Loucy (cell line): ENCODE measurements around the gene IRS1.
A peak's percentile ranks its signal among the peaks of the same experiment; 100 is the strongest.

Source experiments
- H2AFZ ChIP-seq: fragments of 200-600 bp; sonication (generic); 2 replicates; pipeline ENCODE4 v1.6.0; 2016; ENCODE audit warnings: antibody characterized with exemption, mild to moderate bottlenecking, low read length, moderate library complexity
- H3F3A ChIP-seq: fragments of 200-600 bp; 2 replicates; pipeline ENCODE4 v1.6.0; 2016; ENCODE audit warnings: antibody characterized with exemption, low read depth, mild to moderate bottlenecking
- H3K27me3 ChIP-seq: fragments of 200-600 bp; sonication (generic); 2 replicates; pipeline ENCODE4 v1.6.1; 2014; ENCODE audit warnings: low read length, mild to moderate bottlenecking; ENCODE audit not compliant: insufficient read depth, poor library complexity, severe bottlenecking
- H3K36me3 ChIP-seq: fragments of 200-600 bp; sonication (generic); 2 replicates; pipeline ENCODE4 v1.6.1; 2016; ENCODE audit warnings: low read length; ENCODE audit not compliant: insufficient read depth
- H3K4me1 ChIP-seq: fragments of 200-600 bp; sonication (generic); 2 replicates; pipeline ENCODE4 v1.5.1; 2014; ENCODE audit warnings: low read length, mild to moderate bottlenecking; ENCODE audit not compliant: insufficient read depth, poor library complexity, severe bottlenecking
- H3K4me2 ChIP-seq: fragments of 200-600 bp; sonication (generic); 2 replicates; pipeline ENCODE4 v1.6.0; 2014; ENCODE audit warnings: antibody characterized with exemption, low read length, low read depth, mild to moderate bottlenecking; ENCODE audit not compliant: poor library complexity, severe bottlenecking
- H3K4me3 ChIP-seq: fragments of 200-600 bp; sonication (generic); 2 replicates; pipeline ENCODE4 v1.5.1; 2014; ENCODE audit warnings: low read length, mild to moderate bottlenecking, mixed read lengths; ENCODE audit not compliant: poor library complexity, severe bottlenecking
- H3K79me2 ChIP-seq: fragments of 200-600 bp; sonication (generic); 2 replicates; pipeline ENCODE4 v1.6.1; 2014; ENCODE audit warnings: low read length; ENCODE audit not compliant: insufficient read depth
- H3K9ac ChIP-seq: fragments of 200-600 bp; sonication (generic); 2 replicates; pipeline ENCODE4 v1.6.0; 2014; ENCODE audit warnings: mild to moderate bottlenecking, low read depth, low read length, moderate library complexity; ENCODE audit not compliant: poor library complexity, severe bottlenecking
- H3K9me2 ChIP-seq: fragments of 200-600 bp; sonication (generic); replicated peaks from 2 replicates; pipeline ENCODE4 v1.6.1; 2016; ENCODE audit warnings: low read depth, low read length, mixed read lengths
- H3K9me3 ChIP-seq: fragments of 200-600 bp; sonication (generic); 2 replicates; pipeline ENCODE4 v1.6.1; 2014; ENCODE audit warnings: mild to moderate bottlenecking, antibody characterized with exemption, low read length, low read depth; ENCODE audit not compliant: insufficient read depth
- H4K20me1 ChIP-seq: fragments of 200-600 bp; sonication (generic); 2 replicates; pipeline ENCODE4 v1.6.0; 2014; ENCODE audit warnings: antibody characterized with exemption, low read length, mild to moderate bottlenecking; ENCODE audit not compliant: insufficient read depth, poor library complexity, severe bottlenecking
- EZH2phosphoT487 ChIP-seq: fragments of 200-600 bp; IDR thresholded peaks from 2 replicates; pipeline ENCODE4 v1.6.1; 2018; ENCODE audit warnings: antibody characterized with exemption, mild to moderate bottlenecking, moderate library complexity, borderline replicate concordance
- TF ChIP-seq, protein P1 (sequence below): fragments of 200-600 bp; sonication (generic); conservative IDR thresholded peaks from 2 replicates; pipeline ENCODE4 v1.5.1; 2014; ENCODE audit warnings: mild to moderate bottlenecking, antibody characterized with exemption, low read length

IRS1 gene

DNA sequence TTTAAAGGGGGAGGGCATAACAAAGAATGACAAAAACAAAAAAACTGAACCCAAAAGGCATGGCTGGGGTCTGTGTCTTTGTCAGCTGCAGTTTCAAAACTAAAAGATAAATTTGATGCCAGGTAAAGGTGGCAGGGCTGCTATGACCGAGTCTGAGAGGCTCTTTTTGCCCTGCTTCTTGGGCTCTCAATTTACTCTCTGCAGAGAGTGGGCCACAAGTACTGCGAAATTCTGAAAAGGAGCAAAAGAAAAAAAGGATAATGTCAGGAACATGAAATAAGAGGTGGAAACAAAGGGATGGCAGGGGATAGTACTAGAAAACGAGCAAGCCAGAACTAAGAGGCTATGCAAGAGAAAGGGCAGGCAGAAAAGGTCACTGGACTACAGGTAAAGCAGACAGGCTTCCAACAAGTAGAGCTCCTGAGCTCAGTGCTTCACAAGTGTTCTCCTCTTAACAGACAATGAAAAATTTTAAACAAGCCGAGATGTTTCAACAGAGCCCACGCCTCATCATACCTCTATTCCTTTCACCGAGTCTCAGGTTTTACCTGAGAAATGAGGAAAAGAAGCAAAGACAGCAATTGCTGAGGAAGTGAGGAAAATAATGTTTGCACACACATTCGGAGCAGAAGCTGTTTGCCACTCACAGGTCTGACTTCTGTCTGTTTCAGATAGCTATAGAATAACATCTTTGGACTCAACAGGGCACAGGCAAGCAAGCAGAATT is 7.3 kb downstream of the IRS1 start:
- peaks cover 15% of the 10 kb centered on the region for H3K79me2 ChIP-seq
- peak overlapping the region; percentile 88 for H3K9ac ChIP-seq
- no peaks in the 10 kb centered on the region for H3K36me3 ChIP-seq
- peaks cover 38% of the 10 kb centered on the region for H3K4me1 ChIP-seq
- H4K20me1 ChIP-seq = no peaks in the 10 kb centered on the region
- peak overlapping the region; percentile 87 for H3K4me2 ChIP-seq
- H2AFZ ChIP-seq = peak overlapping the region; percentile 93
- TF ChIP-seq, protein P1, sequence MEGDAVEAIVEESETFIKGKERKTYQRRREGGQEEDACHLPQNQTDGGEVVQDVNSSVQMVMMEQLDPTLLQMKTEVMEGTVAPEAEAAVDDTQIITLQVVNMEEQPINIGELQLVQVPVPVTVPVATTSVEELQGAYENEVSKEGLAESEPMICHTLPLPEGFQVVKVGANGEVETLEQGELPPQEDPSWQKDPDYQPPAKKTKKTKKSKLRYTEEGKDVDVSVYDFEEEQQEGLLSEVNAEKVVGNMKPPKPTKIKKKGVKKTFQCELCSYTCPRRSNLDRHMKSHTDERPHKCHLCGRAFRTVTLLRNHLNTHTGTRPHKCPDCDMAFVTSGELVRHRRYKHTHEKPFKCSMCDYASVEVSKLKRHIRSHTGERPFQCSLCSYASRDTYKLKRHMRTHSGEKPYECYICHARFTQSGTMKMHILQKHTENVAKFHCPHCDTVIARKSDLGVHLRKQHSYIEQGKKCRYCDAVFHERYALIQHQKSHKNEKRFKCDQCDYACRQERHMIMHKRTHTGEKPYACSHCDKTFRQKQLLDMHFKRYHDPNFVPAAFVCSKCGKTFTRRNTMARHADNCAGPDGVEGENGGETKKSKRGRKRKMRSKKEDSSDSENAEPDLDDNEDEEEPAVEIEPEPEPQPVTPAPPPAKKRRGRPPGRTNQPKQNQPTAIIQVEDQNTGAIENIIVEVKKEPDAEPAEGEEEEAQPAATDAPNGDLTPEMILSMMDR = no peak
- no peak for TF ChIP-seq EZH2phosphoT487
- no peaks in the 10 kb centered on the region for H3K9me3 ChIP-seq
- peak overlapping the region; percentile 90 for H3K4me3 ChIP-seq
- H3K9me2 ChIP-seq = no peaks in the 10 kb centered on the region
- no peaks in the 10 kb centered on the region for H3K27me3 ChIP-seq
- H3F3A ChIP-seq = peaks cover 6% of the 10 kb centered on the region; the same call in 1 of the 2 replicates

DNA sequence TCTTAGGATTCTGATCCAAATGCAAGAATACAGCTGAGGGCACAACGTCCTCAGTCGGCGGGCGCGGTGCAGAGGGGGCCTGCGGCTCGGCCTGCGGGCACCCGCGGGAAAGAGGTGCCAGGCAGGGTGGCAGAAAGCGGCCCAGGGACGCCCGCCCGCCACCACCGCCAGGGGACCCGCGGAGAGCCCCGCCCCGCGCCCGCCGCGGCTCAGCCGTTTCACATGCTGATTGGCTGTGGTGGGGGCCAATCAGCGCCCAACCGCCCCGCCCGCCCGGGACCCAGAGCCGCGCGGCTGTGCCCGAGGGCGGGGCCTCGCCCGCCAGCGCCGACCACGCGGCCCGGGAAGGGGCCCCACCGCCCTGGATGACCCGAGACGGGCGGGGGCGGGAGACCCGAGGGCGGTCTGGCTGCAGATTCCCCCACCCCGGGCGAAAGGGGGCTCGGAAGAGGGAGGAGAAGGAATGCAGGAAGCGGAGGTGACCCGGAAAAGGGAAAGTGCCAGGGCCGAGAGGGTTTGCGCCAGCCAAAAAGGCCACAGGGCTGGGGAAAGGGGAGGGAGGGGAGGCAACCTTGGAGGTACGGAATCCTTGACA is 8.0 kb downstream of the IRS1 start:
- peak overlapping the region; percentile 88 for H3K9ac ChIP-seq
- no peaks in the 10 kb centered on the region for H3K9me2 ChIP-seq
- H3K4me1 ChIP-seq = peaks cover 38% of the 10 kb centered on the region
- no peak for TF ChIP-seq EZH2phosphoT487
- TF ChIP-seq, protein P1 = peak; percentile 17; the same call in 1 of the 2 replicates
- no peaks in the 10 kb centered on the region for H3K36me3 ChIP-seq
- H4K20me1 ChIP-seq = no peaks in the 10 kb centered on the region
- no peaks in the 10 kb centered on the region for H3K9me3 ChIP-seq
- H3K4me3 ChIP-seq = peak overlapping the region; percentile 90
- no peaks in the 10 kb centered on the region for H3K27me3 ChIP-seq
- H3K79me2 ChIP-seq = peaks cover 15% of the 10 kb centered on the region
- peak overlapping the region; percentile 93 for H2AFZ ChIP-seq
- H3F3A ChIP-seq = peaks cover 6% of the 10 kb centered on the region; the same call in 1 of the 2 replicates
- H3K4me2 ChIP-seq = peak overlapping the region; percentile 91

DNA sequence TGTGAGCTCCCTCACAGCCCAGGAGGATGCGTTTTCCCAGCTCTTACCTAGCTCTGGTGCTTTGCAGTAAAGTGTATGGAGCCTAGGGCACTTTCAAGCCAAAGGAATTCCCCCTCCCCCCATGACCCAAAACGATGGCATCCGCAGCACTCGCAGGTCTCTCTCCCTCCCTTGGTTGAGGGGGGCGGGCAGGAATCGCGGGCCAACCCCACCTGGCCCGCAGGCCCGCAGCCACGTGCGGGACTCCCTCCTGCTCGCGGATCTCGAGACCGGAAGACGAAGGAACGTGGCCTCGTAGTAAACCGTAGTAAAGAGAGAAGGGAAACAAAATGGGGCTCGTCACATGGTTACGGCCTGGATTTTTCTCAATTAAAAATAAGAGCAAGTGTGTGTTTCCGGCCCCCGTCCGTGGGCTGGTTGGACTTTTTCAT is 8.5 kb downstream of the IRS1 start:
- Histone ChIP-seq H3F3A (peaks cover 6% of the 10 kb centered on the region; the same call in 1 of the 2 replicates), H3K36me3 (no peaks in the 10 kb centered on the region), H3K4me1 (peaks cover 38% of the 10 kb centered on the region), H3K9me2 (no peaks in the 10 kb centered on the region), H3K79me2 (peaks cover 15% of the 10 kb centered on the region), H3K9ac (peak overlapping the region; percentile 88), H3K27me3 (no peaks in the 10 kb centered on the region), H3K9me3 (no peaks in the 10 kb centered on the region), H3K4me2 (peak overlapping the region; percentile 91), H4K20me1 (no peaks in the 10 kb centered on the region), H2AFZ (peak overlapping the region; percentile 86), H3K4me3 (peak overlapping the region; percentile 90)
- TF ChIP-seq, protein P1 = no peak
- no peak for TF ChIP-seq EZH2phosphoT487
